GM23338 (cell line): Measurements from ENCODE around the gene PEX12. TPM values are rescaled to one million over a fixed set of nuclear protein-coding genes. Genes with fewer than 3 reads are reported as not detected.
A peak's percentile ranks its signal among the peaks of the same experiment; 100 is the strongest.

Experiments
- ATAC-seq: fragments of 200-7000 bp; cut with Tn5 transposase; 3 replicates; pipeline ENCODE4 v1.9.1; 2020
- DNase-seq: peaks from one replicate; pipeline ENCODE4 v3.0.0-alpha.2; 2015; ENCODE audit warnings: low spot score
- H2AFZ ChIP-seq: fragments of 200-600 bp; sonication (generic); 2 replicates; pipeline ENCODE4 v1.8.0; 2016; ENCODE audit warnings: antibody characterized with exemption, mild to moderate bottlenecking, moderate library complexity
- H3F3A ChIP-seq: fragments of 200-600 bp; sonication (generic); replicated peaks from 2 replicates; pipeline ENCODE4 v1.8.0; 2017; ENCODE audit warnings: antibody characterized with exemption, mixed run types, low read depth
- H3K27ac ChIP-seq: fragments of 200-600 bp; sonication (generic); 2 replicates; pipeline ENCODE4 v1.6.1; 2016; ENCODE audit warnings: low read depth
- H3K27me3 ChIP-seq: fragments of 200-600 bp; sonication (generic); 2 replicates; pipeline ENCODE4 v1.8.0; 2016; ENCODE audit warnings: mild to moderate bottlenecking, mixed run types, moderate library complexity; ENCODE audit not compliant: insufficient read depth
- H3K36me3 ChIP-seq: fragments of 200-600 bp; sonication (generic); 2 replicates; pipeline ENCODE4 v1.8.0; 2016; ENCODE audit warnings: mild to moderate bottlenecking; ENCODE audit not compliant: insufficient read depth
- H3K4me1 ChIP-seq: fragments of 200-600 bp; sonication (generic); 2 replicates; pipeline ENCODE4 v1.8.0; 2016; ENCODE audit warnings: mild to moderate bottlenecking, moderate library complexity; ENCODE audit not compliant: insufficient read depth
- H3K4me2 ChIP-seq: fragments of 200-600 bp; sonication (generic); 2 replicates; pipeline ENCODE4 v1.7.1; 2017; ENCODE audit warnings: mixed run types
- H3K4me3 ChIP-seq: fragments of 200-600 bp; sonication (generic); 2 replicates; pipeline ENCODE4 v1.6.1; 2016; ENCODE audit warnings: mixed run types
- H3K79me2 ChIP-seq: fragments of 200-600 bp; sonication (generic); replicated peaks from 2 replicates; pipeline ENCODE4 v1.8.0; 2017; ENCODE audit warnings: mild to moderate bottlenecking; ENCODE audit not compliant: insufficient read depth
- H3K9me2 ChIP-seq: fragments of 200-600 bp; sonication (generic); 2 replicates; pipeline ENCODE4 v1.8.0; 2017; ENCODE audit not compliant: insufficient read depth
- H4K20me1 ChIP-seq: fragments of 200-600 bp; sonication (generic); replicated peaks from 2 replicates; pipeline ENCODE4 v1.8.0; 2017; ENCODE audit warnings: mild to moderate bottlenecking; ENCODE audit not compliant: insufficient read depth
- H3K27ac Mint-ChIP-seq: 2 replicates; pipeline ENCODE4 v1.8.0; 2020; ENCODE audit warnings: inconsistent platforms, mild to moderate bottlenecking, moderate library complexity, mixed read lengths
- H3K27me3 Mint-ChIP-seq: 3 replicates; pipeline ENCODE4 v1.8.0; 2022; ENCODE audit warnings: low read depth, mild to moderate bottlenecking, moderate library complexity, mixed read lengths, inconsistent platforms; ENCODE audit not compliant: insufficient read depth, poor library complexity
- H3K36me3 Mint-ChIP-seq: 3 replicates; pipeline ENCODE4 v1.8.0; 2021; ENCODE audit warnings: low read depth, mild to moderate bottlenecking, inconsistent platforms, moderate library complexity, mixed read lengths
- H3K4me1 Mint-ChIP-seq: 3 replicates; pipeline ENCODE4 v1.8.0; 2020; ENCODE audit warnings: mild to moderate bottlenecking, inconsistent platforms, mixed read lengths
- H3K4me3 Mint-ChIP-seq: 3 replicates; pipeline ENCODE4 v1.8.0; 2021; ENCODE audit warnings: moderate library complexity, mild to moderate bottlenecking, inconsistent platforms, mixed read lengths
- H3K9me3 Mint-ChIP-seq: 3 replicates; pipeline ENCODE4 v1.8.0; 2020; ENCODE audit warnings: moderate library complexity, mild to moderate bottlenecking, inconsistent platforms, mixed read lengths
- CREB1 ChIP-seq: fragments of 250-450 bp; sonication (Bioruptor Pico); IDR thresholded peaks from 2 replicates; pipeline ENCODE4 v1.5.0; 2020; ENCODE audit warnings: low read depth, mild to moderate bottlenecking, moderate library complexity
- CTCF ChIP-seq, 2 experiments: fragments of 200-600 bp in 1 of 2; sonication (generic) in 1 of 2; conservative IDR thresholded peaks; 2 replicates each; pipeline versions ENCODE4 v1.5.1 to v1.6.1; 2016 to 2017; ENCODE audit warnings: antibody characterized with exemption in 2 of 2, low read depth in 2 of 2, mild to moderate bottlenecking in 2 of 2, moderate library complexity in 1 of 2
- ETS1 ChIP-seq: IDR thresholded peaks from 2 replicates; pipeline ENCODE4 v1.6.1; 2016; ENCODE audit warnings: antibody characterized with exemption
- EZH2 ChIP-seq: fragments of 200-600 bp; sonication (generic); IDR thresholded peaks from one replicate; pipeline ENCODE4 v1.8.0; 2017; ENCODE audit warnings: antibody characterized with exemption, mild to moderate bottlenecking, low read depth; ENCODE audit not compliant: unreplicated experiment
- EZH2phosphoT487 ChIP-seq: fragments of 200-600 bp; sonication (generic); IDR thresholded peaks from one replicate; pipeline ENCODE4 v1.8.1; 2018; ENCODE audit warnings: antibody characterized with exemption; ENCODE audit not compliant: unreplicated experiment
- JUNB ChIP-seq: IDR thresholded peaks from one replicate; pipeline ENCODE4 v1.6.1; 2016; ENCODE audit warnings: antibody characterized with exemption; ENCODE audit not compliant: unreplicated experiment
- NANOG ChIP-seq: IDR thresholded peaks from 2 replicates; pipeline ENCODE4 v1.6.1; 2016; ENCODE audit warnings: antibody characterized with exemption, borderline replicate concordance
- POLR2AphosphoS5 ChIP-seq: IDR thresholded peaks from 2 replicates; pipeline ENCODE4 v1.6.1; 2016; ENCODE audit warnings: antibody characterized with exemption, low read depth
- REST ChIP-seq: IDR thresholded peaks from one replicate; pipeline ENCODE4 v1.6.1; 2018; ENCODE audit warnings: antibody characterized with exemption; ENCODE audit not compliant: unreplicated experiment
- STAT1 ChIP-seq: IDR thresholded peaks from one replicate; pipeline ENCODE4 v1.6.1; 2016; ENCODE audit warnings: antibody characterized with exemption; ENCODE audit not compliant: unreplicated experiment
- ZNF114 ChIP-seq: fragments of 250-450 bp; sonication (Bioruptor Pico); IDR thresholded peaks from 2 replicates; pipeline ENCODE4 v1.5.0; 2020; ENCODE audit warnings: mild to moderate bottlenecking, moderate library complexity
- ZNF331 ChIP-seq: fragments of 250-450 bp; sonication (Bioruptor Pico); IDR thresholded peaks from 2 replicates; pipeline ENCODE4 v1.5.0; 2020; ENCODE audit warnings: low read depth, mild to moderate bottlenecking, moderate library complexity
- ZNF462 ChIP-seq: fragments of 250-450 bp; sonication (Bioruptor Pico); IDR thresholded peaks from 2 replicates; pipeline ENCODE4 v1.5.0; 2020; ENCODE audit warnings: mild to moderate bottlenecking, moderate library complexity
- long read RNA-seq: library from polyadenylated mRNA; unstranded; transcript quantifications from one replicate; pipeline ENCODE4 v2.0.0, GENCODE V29; 2020; ENCODE audit not compliant: unreplicated experiment
- polyA plus RNA-seq: library from polyadenylated mRNA; unstranded; fragments of >200 nt; fragmentation: Nextera tagmentation; extraction: Ambion mirVana; gene quantifications from 2 replicates; pipeline ENCODE4 v1.2.1, GENCODE V29; 2016
- total RNA-seq: library from RNA; depleted of rRNA; stranded (reverse); fragments of >200 nt; shearing (Covaris generic); gene quantifications from 2 replicates; pipeline ENCODE4 v1.2.3, GENCODE V29; 2014; rRNA removed

Gene PEX12
- total RNA-seq (1.9 and 2.1 TPM in 2 replicates), polyA plus RNA-seq (1.5 and 2.3 TPM in 2 replicates)
- long read RNA-seq, partial matches to known transcripts, result 1 of 5 reads
- long read RNA-seq, other reads (novel, unspliced or antisense), result 0 of 5 reads

GRCh38 chr17:35578197-35578928 lies at the start of gene PEX12:
Gene PEX12, minus strand, starts transcription at chr17:35578571. Its CDS starts 550 bp downstream, at chr17:35578021.
- H3K4me3 Mint-ChIP-seq, result peak within 1 kb of the TSS; percentile 99
- Histone ChIP-seq H3F3A (0 out of 2 replicates have a peak, but pooled peaks cover 4% of the 10 kb centered on the region), H3K27ac (peak within 1 kb of the TSS; percentile 85), H3K79me2 (0 out of 2 replicates have a peak, but pooled peaks cover under 1% of the 10 kb centered on the region), H3K36me3 (peaks cover 7% of the 10 kb centered on the region; the same call in 1 of the 2 replicates), H3K4me3 (peak within 1 kb of the TSS; percentile 76), H3K4me1 (peaks cover 3% of the 10 kb centered on the region; the same call in 1 of the 2 replicates), H4K20me1 (no peaks in the 10 kb centered on the region), H3K27me3 (no peaks in the 10 kb centered on the region), H3K4me2 (peak within 1 kb of the TSS; percentile 82), H2AFZ (peak within 1 kb of the TSS; percentile 44), H3K9me2 (no peaks in the 10 kb centered on the region)
- H3K4me1 Mint-ChIP-seq, result no peaks in the 10 kb centered on the region; the same call in 2 of the 3 replicates
- peak within 1 kb of the TSS; percentile 99 for H3K27ac Mint-ChIP-seq
- DNase-seq (peak; percentile 95), ATAC-seq (peak; percentile 98)
- no peaks in the 10 kb centered on the region for H3K9me3 Mint-ChIP-seq
- H3K27me3 Mint-ChIP-seq, result no peaks in the 10 kb centered on the region
- no peaks in the 10 kb centered on the region; the same call in 1 of the 3 replicates for H3K36me3 Mint-ChIP-seq
- TF ChIP-seq POLR2AphosphoS5, result peak; percentile 93
- no peak for TF ChIP-seq EZH2phosphoT487
- peak; percentile 94 for TF ChIP-seq ETS1
- peak; percentile 78 for TF ChIP-seq CREB1 (CRISPR knock-in tag)
- no peak for TF ChIP-seq JUNB
- no peak for TF ChIP-seq ZNF462 (CRISPR knock-in tag)
- no peak for TF ChIP-seq EZH2
- TF ChIP-seq CTCF (conservative IDR thresholded peaks at IDR 0.05; ENCODE audit: low read depth in 2 of 2), result no peak
- no peak for TF ChIP-seq REST
- TF ChIP-seq STAT1, result no peak
- TF ChIP-seq ZNF331, result no peak
- TF ChIP-seq NANOG, result no peak
- TF ChIP-seq ZNF114, result no peak
